Epidermal melanocyte (primary cell): Measurements from ENCODE around the gene RAB40B.

Experiments
- DNase-seq: peaks from one replicate; pipeline ENCODE4 v3.0.0; 2011; ENCODE audit warnings: low spot score; ENCODE audit not compliant: insufficient read length

RAB40B gene

DNA sequence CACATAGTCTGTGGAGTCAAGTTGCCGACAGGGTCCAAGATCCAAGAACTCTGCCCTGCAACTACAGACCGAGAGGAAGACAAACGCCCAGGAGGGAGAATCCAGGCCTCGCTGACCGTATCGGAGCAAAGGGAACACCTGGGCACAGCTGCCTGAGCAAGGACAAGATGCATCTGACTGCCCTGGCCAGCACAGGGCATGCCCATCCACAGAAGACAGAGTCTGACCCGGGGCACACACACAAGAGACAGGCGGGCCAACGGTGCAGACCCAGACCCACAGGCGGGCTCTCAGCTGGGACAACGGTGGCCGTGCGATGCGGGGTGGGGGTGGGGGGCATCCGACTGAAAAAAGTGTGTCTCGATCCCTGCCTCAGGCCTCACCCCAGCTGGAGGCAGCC is 6.2 kb downstream of the RAB40B start:
- DNase-seq: no peak

DNA sequence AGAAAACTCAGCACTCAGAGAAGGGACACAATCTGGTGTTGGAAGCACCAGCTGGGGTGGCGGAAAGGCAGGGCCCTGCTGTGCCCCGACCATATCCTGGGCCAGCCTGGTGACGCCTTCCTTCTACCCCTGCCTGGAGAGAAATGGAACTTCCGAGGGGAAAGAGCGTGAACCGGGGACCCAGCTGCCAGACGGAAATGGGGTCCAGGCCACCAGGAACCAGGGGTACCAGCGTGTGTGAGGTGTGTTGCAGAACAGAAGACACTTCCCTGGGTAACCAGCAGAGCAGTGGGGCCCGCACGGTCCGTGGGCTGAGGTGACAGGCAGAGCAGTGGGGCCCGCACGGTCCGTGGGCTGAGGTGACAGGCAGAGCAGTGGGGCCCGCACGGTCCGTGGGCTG is 6.8 kb downstream of the RAB40B start:
- DNase-seq: no peak

- no peak for DNase-seq
Measured at GRCh38 chr17:82690786-82691489, 7.6 kb downstream of the RAB40B start.

GRCh38 chr17:82689077-82689476 is 9.4 kb downstream of the RAB40B start:
- DNase-seq: no peak

GRCh38 chr17:82687871-82688270 is 10.6 kb downstream of the RAB40B start:
- no peak for DNase-seq

DNA sequence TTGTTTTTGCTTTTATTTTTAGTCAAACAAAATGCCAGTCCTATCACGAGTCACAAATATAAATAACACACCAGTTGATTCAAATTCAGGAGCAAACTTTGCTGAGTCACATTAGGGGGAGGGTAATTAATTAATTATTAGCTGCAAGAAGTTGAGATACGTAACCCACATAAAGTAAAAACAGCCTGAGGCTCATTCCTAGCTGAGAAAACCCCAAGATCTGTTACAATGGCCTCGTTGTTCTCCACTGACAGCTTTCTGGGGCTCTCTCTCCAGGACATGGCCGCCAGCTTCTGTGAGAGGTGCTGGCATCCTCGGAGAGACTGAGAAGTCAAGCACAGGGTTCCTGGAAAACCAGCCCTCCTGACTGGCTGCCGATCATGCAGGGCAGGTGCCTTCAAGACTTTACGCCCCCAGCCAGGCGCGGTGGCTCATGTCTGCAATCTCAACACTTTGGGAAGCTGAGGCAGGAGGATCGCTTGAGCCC is 11.1 kb downstream of the RAB40B start:
- DNase-seq: peak; percentile 93

GRCh38 chr17:82686366-82687324 is 11.9 kb downstream of the RAB40B start:
- DNase-seq: no peak

- no peak for DNase-seq
Measured at GRCh38 chr17:82685291-82685690, 13.2 kb downstream of the RAB40B start.

DNA sequence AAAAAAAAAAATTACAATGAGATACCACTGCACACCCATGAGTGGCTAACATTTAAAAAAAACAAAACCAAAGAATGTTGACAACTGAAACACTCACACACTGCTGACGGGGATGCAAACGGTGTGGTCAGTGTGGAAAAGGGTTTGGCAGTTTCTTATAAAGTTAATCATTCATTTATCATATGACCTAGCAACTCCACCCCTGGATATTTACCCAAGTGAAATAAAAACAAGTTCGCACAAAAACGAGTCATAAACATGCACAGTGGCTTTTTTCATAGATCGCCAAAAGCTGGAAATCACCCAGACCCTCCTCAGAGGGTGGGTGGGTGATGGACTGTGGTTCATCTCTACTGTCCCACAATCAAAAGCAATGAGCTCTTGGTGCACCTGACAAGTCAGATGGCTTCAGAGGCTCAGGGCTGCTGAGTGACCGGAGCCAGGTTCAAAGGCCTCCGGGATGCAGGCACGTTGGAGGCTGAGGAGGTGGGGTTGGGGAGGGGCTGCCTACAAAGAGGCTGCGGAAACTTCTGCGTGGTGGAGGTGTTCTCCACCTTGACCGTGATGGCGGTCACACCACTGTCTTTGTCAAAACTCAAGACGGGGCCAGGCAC is 14.2 kb downstream of the RAB40B start:
- DNase-seq: no peak

DNA sequence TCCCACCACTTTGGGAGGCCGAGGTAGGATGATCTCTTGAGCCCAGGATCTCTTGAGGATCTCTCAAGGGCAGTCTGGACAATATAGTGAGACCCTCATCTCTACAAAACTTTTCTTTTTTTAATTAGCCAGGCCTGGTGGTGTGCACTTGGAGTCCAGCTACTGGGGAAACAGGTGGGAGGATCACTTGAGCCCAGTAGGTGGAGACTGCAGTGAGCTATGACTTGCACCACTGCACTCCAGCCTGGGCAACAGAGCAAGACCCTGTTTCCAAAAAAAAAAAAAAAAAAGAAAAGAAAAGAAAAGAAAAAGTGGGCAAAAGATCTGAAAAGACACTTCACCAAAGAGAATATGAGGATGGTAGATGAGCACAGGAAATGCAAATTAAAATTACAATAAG is 15.0 kb downstream of the RAB40B start:
- DNase-seq: no peak

DNA sequence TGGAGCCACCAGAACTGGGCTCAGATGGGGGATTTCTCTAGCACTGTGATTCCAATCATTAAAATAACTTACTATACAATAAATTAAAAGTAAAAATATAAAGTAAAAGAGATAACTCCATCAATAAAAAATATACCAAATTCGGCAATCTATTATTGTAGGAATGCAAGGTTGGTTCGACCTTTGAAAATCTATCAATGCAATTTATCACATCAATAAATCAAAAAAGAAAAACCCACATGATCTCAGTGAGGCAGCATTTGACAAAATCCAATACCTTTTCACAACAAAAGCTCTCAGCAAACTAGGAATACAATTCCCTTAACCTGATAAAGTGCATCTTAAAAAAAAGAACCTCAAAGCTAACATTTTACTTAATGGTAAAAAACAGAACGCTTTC is 17.0 kb downstream of the RAB40B start:
- DNase-seq: no peak

DNA sequence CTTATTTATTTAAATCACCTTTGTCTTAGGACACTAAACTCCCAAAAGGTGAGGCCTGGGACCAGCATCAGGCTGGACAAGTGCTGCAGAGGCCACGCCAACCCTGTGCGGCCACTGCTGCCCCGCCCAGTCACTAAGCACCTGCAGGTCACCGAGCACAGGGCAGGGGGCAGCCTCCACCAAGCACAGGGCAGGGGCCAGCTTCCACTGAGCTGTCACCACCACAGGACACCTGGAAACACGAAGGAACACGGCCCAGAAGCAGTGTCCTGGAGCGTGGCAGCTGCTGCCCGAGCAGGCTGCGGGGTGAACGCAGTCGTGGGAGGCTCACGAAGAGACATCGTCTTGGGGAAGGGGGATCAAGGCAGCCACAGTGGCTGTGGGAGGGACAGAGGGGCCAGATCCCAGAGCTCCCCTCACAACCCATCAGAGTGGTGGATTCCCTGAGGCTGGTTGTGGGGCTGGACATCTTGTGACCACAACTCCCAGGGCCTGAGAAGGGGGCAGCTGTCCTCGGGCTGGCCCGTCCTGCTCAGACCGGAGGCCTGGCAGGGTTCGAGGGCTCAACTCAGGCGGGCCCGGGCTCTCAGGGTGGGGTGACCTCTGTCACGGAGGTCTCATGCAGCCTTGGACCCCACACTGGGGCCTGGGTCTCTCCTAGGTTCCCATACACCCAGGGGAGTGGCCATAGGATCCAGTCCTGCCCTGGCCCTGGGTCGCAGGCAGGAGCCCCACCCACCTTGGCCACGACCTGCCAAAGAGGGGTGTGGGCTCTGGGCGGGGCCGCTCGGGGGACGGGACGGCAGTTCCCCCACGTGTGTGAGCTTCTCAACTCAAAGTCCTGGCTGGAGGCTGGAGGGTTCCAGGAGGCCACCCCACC is 18.7 kb downstream of the RAB40B start:
- DNase-seq: no peak

- DNase-seq: no peak
Measured at GRCh38 chr17:82678265-82678891, 20.1 kb downstream of the RAB40B start.

GRCh38 chr17:82677353-82677925 is 21.1 kb downstream of the RAB40B start:
- DNase-seq: no peak

- no peak for DNase-seq
Measured at GRCh38 chr17:82675476-82676245, 22.8 kb downstream of the RAB40B start.

- no peak for DNase-seq
Measured at GRCh38 chr17:82674656-82675475, 23.6 kb downstream of the RAB40B start.

GRCh38 chr17:82670661-82671450 is 27.6 kb downstream of the RAB40B start:
- no peak for DNase-seq

DNA sequence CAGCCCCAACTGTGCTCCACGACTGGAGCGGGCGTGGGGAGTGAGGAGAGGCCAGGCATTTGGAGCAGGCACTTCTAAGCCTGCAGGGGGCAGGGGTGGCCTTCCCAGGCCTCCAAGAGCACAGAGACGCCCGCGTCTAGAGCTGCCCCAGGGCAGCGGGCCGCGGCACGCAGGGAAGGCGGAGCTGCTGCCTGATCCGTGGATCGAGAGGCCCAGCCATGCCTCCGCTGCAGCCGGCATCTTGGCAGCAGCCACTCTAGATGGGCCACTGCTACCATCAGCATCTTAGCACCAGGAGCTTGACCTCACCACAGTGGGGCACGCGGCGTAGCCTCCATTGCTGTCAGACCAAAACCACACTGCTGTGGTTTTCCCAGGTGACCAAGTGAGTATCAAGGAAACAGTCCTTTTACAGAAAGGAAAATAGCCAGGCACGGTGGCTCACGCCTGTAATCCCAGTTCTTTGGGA is 29.8 kb downstream of the RAB40B start:
- peak; percentile 93 for DNase-seq
